ENCODE results near the gene S100B. TPM values are rescaled to one million over a fixed set of nuclear protein-coding genes. Genes with fewer than 3 reads are reported as not detected.
"Not testable (repeated sequence)": the region's sequence is repeated elsewhere in the genome, so short reads cannot be mapped to it uniquely, and the experiment has no call there.

S100B gene
- total RNA-seq, 1 experiment from 2014 or later: not detected

- H3K79me2 ChIP-seq (ENCODE audit: low read length): no peaks in the 10 kb centered on the region
- no peak overlapping the region for H3K27ac ChIP-seq (ENCODE audit: low read length)
- H3K4me2 ChIP-seq (ENCODE audit: low read depth, low read length, poor library complexity, severe bottlenecking): no peak overlapping the region
- no peaks in the 10 kb centered on the region for H3K27me3 ChIP-seq (ENCODE audit: low read length)
- H3K4me3 ChIP-seq (ENCODE audit: low read length): no peak overlapping the region
- no peak overlapping the region for H3K9ac ChIP-seq (ENCODE audit: low read length)
- H2AFZ ChIP-seq (ENCODE audit: low read length): no peak overlapping the region
- H3K9me3 ChIP-seq (ENCODE audit: low read length): peaks cover 5% of the 10 kb centered on the region; the same call in 1 of the 2 replicates
- no peaks in the 10 kb centered on the region for H3K4me1 ChIP-seq (ENCODE audit: low read length)
- H3K9me2 ChIP-seq (replicated peaks; ENCODE audit: insufficient read depth, low read length): no peaks in the 10 kb centered on the region
- no peaks in the 10 kb centered on the region for H3K36me3 ChIP-seq (ENCODE audit: insufficient read depth, low read length)
- H4K20me1 ChIP-seq (ENCODE audit: insufficient read depth, low read depth, low read length): no peaks in the 10 kb centered on the region
- no peak for DNase-seq
These were observed 10.6 kb downstream of the S100B start for GRCh38 chr21:46594276-46594675.

GRCh38 chr21:46585191-46585953, 19.5 kb downstream of the S100B start:
- no peak overlapping the region for H3K27ac ChIP-seq (ENCODE audit: low read length)
- no peaks in the 10 kb centered on the region for H3K9me2 ChIP-seq (replicated peaks; ENCODE audit: insufficient read depth, low read length)
- no peaks in the 10 kb centered on the region for H3K79me2 ChIP-seq (ENCODE audit: low read length)
- DNase-seq: no peak
- peaks cover 17% of the 10 kb centered on the region for H3K9me3 ChIP-seq (ENCODE audit: low read length)
- peaks cover 34% of the 10 kb centered on the region for H3K36me3 ChIP-seq (ENCODE audit: insufficient read depth, low read length)
- H3K27me3 ChIP-seq (ENCODE audit: low read length): no peaks in the 10 kb centered on the region
- no peaks in the 10 kb centered on the region for H4K20me1 ChIP-seq (ENCODE audit: insufficient read depth, low read depth, low read length)
- H3K4me2 ChIP-seq (ENCODE audit: low read depth, low read length, poor library complexity, severe bottlenecking): no peak overlapping the region
- no peak overlapping the region for H3K9ac ChIP-seq (ENCODE audit: low read length)
- no peak overlapping the region for H2AFZ ChIP-seq (ENCODE audit: low read length)
- no peak overlapping the region for H3K4me3 ChIP-seq (ENCODE audit: low read length)
- H3K4me1 ChIP-seq (ENCODE audit: low read length): no peaks in the 10 kb centered on the region

- Histone ChIP-seq H3K9me3 (ENCODE audit: low read length) (peaks cover 21% of the 10 kb centered on the region), H4K20me1 (ENCODE audit: insufficient read depth, low read depth, low read length) (no peaks in the 10 kb centered on the region), H3K9me2 (replicated peaks; ENCODE audit: insufficient read depth, low read length) (no peaks in the 10 kb centered on the region), H3K4me3 (ENCODE audit: low read length) (no peak overlapping the region), H3K79me2 (ENCODE audit: low read length) (no peaks in the 10 kb centered on the region), H3K9ac (ENCODE audit: low read length) (no peak overlapping the region), H3K4me2 (ENCODE audit: low read depth, low read length, poor library complexity, severe bottlenecking) (no peak overlapping the region), H3K27me3 (ENCODE audit: low read length) (no peaks in the 10 kb centered on the region), H3K36me3 (ENCODE audit: insufficient read depth, low read length) (peaks cover 44% of the 10 kb centered on the region), H3K27ac (ENCODE audit: low read length) (no peak overlapping the region), H3K4me1 (ENCODE audit: low read length) (no peaks in the 10 kb centered on the region), H2AFZ (ENCODE audit: low read length) (no peak overlapping the region)
- DNase-seq: no peak
These were observed 23.0 kb downstream of the S100B start for GRCh38 chr21:46581780-46582307.

- not testable (repeated sequence) for H2AFZ ChIP-seq (ENCODE audit: low read length); H3K79me2 ChIP-seq (ENCODE audit: low read length); H3K4me3 ChIP-seq (ENCODE audit: low read length); H3K4me2 ChIP-seq (ENCODE audit: low read depth, low read length, poor library complexity, severe bottlenecking); DNase-seq; H3K27ac ChIP-seq (ENCODE audit: low read length); H4K20me1 ChIP-seq (ENCODE audit: insufficient read depth, low read depth, low read length); H3K9ac ChIP-seq (ENCODE audit: low read length); H3K27me3 ChIP-seq (ENCODE audit: low read length); H3K9me2 ChIP-seq (replicated peaks; ENCODE audit: insufficient read depth, low read length); H3K4me1 ChIP-seq (ENCODE audit: low read length)
- H3K36me3 ChIP-seq (ENCODE audit: insufficient read depth, low read length): peaks cover 48% of the 10 kb centered on the region
- H3K9me3 ChIP-seq (ENCODE audit: low read length): peaks cover 21% of the 10 kb centered on the region
These were observed 25.5 kb downstream of the S100B start for GRCh38 chr21:46579394-46579793.

- not testable (repeated sequence) for H4K20me1 ChIP-seq (ENCODE audit: insufficient read depth, low read depth, low read length); H3K9ac ChIP-seq (ENCODE audit: low read length); H3K79me2 ChIP-seq (ENCODE audit: low read length); H3K4me3 ChIP-seq (ENCODE audit: low read length); H2AFZ ChIP-seq (ENCODE audit: low read length); H3K27ac ChIP-seq (ENCODE audit: low read length); H3K4me1 ChIP-seq (ENCODE audit: low read length); H3K27me3 ChIP-seq (ENCODE audit: low read length); H3K9me2 ChIP-seq (replicated peaks; ENCODE audit: insufficient read depth, low read length); DNase-seq; H3K4me2 ChIP-seq (ENCODE audit: low read depth, low read length, poor library complexity, severe bottlenecking)
- H3K36me3 ChIP-seq (ENCODE audit: insufficient read depth, low read length): peaks cover 45% of the 10 kb centered on the region
- peaks cover 26% of the 10 kb centered on the region for H3K9me3 ChIP-seq (ENCODE audit: low read length)
These were observed 27.1 kb downstream of the S100B start for GRCh38 chr21:46577786-46578185.

GRCh38 chr21:46572850-46573249, 32.0 kb downstream of the S100B start:
- Histone ChIP-seq H3K79me2 (ENCODE audit: low read length) (no peaks in the 10 kb centered on the region), H3K9me2 (replicated peaks; ENCODE audit: insufficient read depth, low read length) (no peaks in the 10 kb centered on the region), H2AFZ (ENCODE audit: low read length) (no peak overlapping the region), H3K4me3 (ENCODE audit: low read length) (no peak overlapping the region), H3K4me2 (ENCODE audit: low read depth, low read length, poor library complexity, severe bottlenecking) (no peak overlapping the region), H3K9me3 (ENCODE audit: low read length) (peaks cover 9% of the 10 kb centered on the region; the same call in 1 of the 2 replicates), H3K27me3 (ENCODE audit: low read length) (no peaks in the 10 kb centered on the region), H4K20me1 (ENCODE audit: insufficient read depth, low read depth, low read length) (no peaks in the 10 kb centered on the region), H3K27ac (ENCODE audit: low read length) (no peak overlapping the region), H3K4me1 (ENCODE audit: low read length) (no peaks in the 10 kb centered on the region), H3K36me3 (ENCODE audit: insufficient read depth, low read length) (peaks cover 45% of the 10 kb centered on the region), H3K9ac (ENCODE audit: low read length) (no peak overlapping the region)
- DNase-seq: no peak

- no peak overlapping the region for H3K9ac ChIP-seq (ENCODE audit: low read length)
- no peak overlapping the region for H3K27ac ChIP-seq (ENCODE audit: low read length)
- peaks cover 9% of the 10 kb centered on the region; the same call in 1 of the 2 replicates for H3K9me3 ChIP-seq (ENCODE audit: low read length)
- no peaks in the 10 kb centered on the region for H3K27me3 ChIP-seq (ENCODE audit: low read length)
- no peak for DNase-seq
- H3K4me2 ChIP-seq (ENCODE audit: low read depth, low read length, poor library complexity, severe bottlenecking): no peak overlapping the region
- H2AFZ ChIP-seq (ENCODE audit: low read length): no peak overlapping the region
- no peaks in the 10 kb centered on the region for H3K4me1 ChIP-seq (ENCODE audit: low read length)
- H4K20me1 ChIP-seq (ENCODE audit: insufficient read depth, low read depth, low read length): no peaks in the 10 kb centered on the region
- no peaks in the 10 kb centered on the region for H3K9me2 ChIP-seq (replicated peaks; ENCODE audit: insufficient read depth, low read length)
- peaks cover 60% of the 10 kb centered on the region for H3K36me3 ChIP-seq (ENCODE audit: insufficient read depth, low read length)
- no peak overlapping the region for H3K4me3 ChIP-seq (ENCODE audit: low read length)
- H3K79me2 ChIP-seq (ENCODE audit: low read length): no peaks in the 10 kb centered on the region
These were observed 34.3 kb downstream of the S100B start for GRCh38 chr21:46570631-46571030.

- no peak for DNase-seq
These were observed 34.8 kb downstream of the S100B start for GRCh38 chr21:46570119-46570518.

More at GRCh38 chr21:46570119-46570518, 34.8 kb downstream of the S100B start:
- Histone ChIP-seq H3K79me2 (ENCODE audit: low read length) (no peaks in the 10 kb centered on the region), H3K9ac (ENCODE audit: low read length) (no peak overlapping the region), H3K36me3 (ENCODE audit: insufficient read depth, low read length) (peaks cover 63% of the 10 kb centered on the region), H3K4me3 (ENCODE audit: low read length) (no peak overlapping the region), H3K4me1 (ENCODE audit: low read length) (no peaks in the 10 kb centered on the region), H3K27ac (ENCODE audit: low read length) (no peak overlapping the region), H3K9me2 (replicated peaks; ENCODE audit: insufficient read depth, low read length) (no peaks in the 10 kb centered on the region), H3K27me3 (ENCODE audit: low read length) (no peaks in the 10 kb centered on the region), H3K4me2 (ENCODE audit: low read depth, low read length, poor library complexity, severe bottlenecking) (no peak overlapping the region), H4K20me1 (ENCODE audit: insufficient read depth, low read depth, low read length) (no peaks in the 10 kb centered on the region), H3K9me3 (ENCODE audit: low read length) (peaks cover 9% of the 10 kb centered on the region; the same call in 1 of the 2 replicates), H2AFZ (ENCODE audit: low read length) (no peak overlapping the region)

Measured in Karpas-422 (cell line).